Left hindlimb (tissue), 1 donor: ENCODE results near the gene MLXIP.
"Not testable (repeated sequence)": the region's sequence is repeated elsewhere in the genome, so short reads cannot be mapped to it uniquely, and the experiment has no call there.

Experiments
- DNase-seq: peaks from one replicate; pipeline ENCODE4 v3.0.0-alpha.2; 2018

Gene MLXIP, protein sequence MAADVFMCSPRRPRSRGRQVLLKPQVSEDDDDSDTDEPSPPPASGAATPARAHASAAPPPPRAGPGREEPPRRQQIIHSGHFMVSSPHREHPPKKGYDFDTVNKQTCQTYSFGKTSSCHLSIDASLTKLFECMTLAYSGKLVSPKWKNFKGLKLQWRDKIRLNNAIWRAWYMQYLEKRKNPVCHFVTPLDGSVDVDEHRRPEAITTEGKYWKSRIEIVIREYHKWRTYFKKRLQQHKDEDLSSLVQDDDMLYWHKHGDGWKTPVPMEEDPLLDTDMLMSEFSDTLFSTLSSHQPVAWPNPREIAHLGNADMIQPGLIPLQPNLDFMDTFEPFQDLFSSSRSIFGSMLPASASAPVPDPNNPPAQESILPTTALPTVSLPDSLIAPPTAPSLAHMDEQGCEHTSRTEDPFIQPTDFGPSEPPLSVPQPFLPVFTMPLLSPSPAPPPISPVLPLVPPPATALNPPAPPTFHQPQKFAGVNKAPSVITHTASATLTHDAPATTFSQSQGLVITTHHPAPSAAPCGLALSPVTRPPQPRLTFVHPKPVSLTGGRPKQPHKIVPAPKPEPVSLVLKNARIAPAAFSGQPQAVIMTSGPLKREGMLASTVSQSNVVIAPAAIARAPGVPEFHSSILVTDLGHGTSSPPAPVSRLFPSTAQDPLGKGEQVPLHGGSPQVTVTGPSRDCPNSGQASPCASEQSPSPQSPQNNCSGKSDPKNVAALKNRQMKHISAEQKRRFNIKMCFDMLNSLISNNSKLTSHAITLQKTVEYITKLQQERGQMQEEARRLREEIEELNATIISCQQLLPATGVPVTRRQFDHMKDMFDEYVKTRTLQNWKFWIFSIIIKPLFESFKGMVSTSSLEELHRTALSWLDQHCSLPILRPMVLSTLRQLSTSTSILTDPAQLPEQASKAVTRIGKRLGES

GRCh38 chr12:122078141-122079032 is at the start of gene MLXIP:
Gene MLXIP, plus strand, starts transcription at chr12:122078756. Its CDS starts 98 bp downstream, at chr12:122078854.
- peak; percentile 94 for DNase-seq

DNA sequence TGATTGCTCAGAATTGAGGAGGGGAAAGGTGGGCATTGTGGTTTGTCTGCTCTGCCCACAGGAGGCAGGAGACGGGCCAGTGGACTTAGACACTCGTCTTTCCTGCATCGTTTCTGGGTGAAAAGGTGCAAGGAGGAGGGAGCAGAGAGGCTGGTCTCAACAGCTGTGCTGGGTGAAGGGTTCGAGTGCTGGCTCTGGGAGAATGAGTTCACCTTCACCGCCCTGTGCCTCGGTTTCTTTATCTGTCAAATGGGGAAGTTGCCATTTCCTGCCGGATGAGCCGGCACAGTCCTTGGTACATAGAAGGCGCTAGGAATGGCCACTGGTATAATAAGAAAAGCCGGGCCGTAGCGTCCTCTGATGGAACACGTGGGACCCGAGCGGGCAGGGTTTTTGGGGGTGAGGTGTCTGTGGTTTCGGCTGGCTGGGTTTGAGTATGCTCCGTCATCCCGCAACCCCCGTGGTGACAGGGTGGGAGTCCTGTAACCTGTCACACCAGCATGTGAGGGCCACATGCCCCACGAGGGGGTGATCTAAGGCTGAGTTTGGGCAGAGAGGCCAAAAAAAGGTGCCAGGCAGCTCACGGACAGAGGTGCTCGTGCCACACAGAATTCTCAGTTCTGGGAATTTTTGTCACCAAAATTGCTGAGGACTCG is 49.5 kb upstream of the MLXIP start:
- DNase-seq = no peak

GRCh38 chr12:122029620-122030423 is 48.7 kb upstream of the MLXIP start:
- DNase-seq = no peak

DNA sequence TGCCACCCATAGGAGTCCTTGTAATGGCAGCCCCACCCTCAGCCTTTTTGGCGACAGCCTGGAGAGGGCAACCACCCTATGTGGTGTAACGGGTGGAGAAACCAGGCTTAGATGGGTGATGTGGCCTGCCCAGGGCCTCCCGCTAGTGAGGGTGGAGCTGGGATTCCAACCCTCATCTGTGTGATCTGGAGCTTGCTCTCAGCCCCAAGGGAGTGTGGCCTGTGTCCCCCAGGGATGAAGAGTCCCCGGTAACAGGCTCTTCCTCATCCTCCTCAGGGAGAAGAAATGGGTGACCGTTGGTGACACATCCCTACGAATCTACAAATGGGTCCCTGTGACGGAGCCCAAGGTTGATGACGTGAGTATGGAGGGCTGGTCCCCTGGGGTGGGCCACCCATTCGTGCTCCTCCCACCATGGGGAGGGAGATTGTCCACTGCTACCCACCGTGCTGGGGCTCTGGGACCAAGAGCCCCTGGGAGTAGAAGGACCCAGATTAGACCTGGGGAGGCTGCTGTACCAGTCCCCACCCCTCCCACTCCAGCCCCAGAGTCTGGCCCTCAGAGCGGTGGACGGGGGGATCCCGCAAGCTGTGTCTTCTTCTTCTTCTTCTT is 48.0 kb upstream of the MLXIP start:
- no peak for DNase-seq

- DNase-seq = no peak
Measured at GRCh38 chr12:122031342-122032216, 47.0 kb upstream of the MLXIP start.

GRCh38 chr12:122032580-122032979 is 46.0 kb upstream of the MLXIP start:
- no peak for DNase-seq

- DNase-seq = no peak
Measured at GRCh38 chr12:122035292-122035691, 43.3 kb upstream of the MLXIP start.

DNA sequence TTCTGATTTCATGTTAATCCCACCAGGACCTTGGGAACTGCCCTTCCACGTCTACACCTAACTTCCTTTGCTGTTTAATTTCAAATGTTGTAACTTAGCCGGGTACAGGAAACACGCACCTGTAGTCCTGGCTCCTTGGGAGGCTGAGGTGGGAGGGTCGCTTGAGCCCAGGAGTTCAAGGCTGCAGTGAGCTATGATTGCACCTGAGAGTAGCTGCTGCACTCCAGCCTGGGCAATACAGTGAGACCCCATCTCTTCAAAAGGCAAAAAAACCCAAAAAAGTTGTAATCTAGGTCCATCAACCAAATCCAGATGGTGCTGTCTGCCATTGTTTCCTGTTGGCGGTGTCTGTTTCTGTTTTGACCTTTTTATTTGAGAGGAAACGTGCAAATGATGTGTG is 42.4 kb upstream of the MLXIP start:
- DNase-seq = no peak

DNA sequence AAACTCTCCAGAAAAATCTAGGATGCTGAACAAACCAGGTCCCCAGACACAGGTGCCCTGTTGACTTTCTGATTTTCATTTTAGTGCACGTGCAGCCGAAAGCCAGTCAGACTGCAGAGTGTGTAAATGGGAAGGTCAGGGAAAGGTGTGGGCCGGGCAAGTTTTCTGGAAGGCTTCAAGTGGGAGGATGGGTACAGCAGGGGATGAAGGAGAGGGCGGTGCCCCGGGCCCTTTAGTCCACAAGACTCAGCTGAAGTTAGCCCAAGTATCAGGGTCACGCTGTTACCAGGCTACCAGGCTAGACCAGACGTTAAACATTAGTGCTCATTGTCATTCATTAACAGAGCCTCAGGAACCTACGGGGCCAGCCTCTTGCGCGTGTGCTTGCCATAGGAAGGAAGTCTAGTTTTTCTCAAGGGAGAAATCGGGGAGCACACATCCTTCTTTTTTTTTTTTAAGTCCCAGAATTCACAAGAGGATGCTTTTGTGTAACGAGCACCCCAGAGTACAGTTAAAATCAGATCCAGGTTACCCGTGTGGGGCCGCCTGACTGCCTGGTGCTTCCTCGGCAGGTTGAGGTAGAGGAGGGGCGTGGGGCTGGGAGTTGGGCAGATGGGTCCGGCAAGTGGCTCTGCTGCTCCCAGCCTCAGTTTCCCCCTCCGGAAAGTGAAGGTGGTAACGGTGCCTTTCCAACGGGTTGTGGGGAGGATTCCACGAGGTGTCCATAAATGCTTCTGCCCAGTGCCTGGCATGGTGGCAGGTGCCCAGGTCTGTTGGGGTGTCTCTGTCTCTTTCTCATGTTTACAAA is 37.8 kb upstream of the MLXIP start:
- no peak for DNase-seq

- DNase-seq = not testable (repeated sequence)
Measured at GRCh38 chr12:122041458-122041857, 37.1 kb upstream of the MLXIP start.

GRCh38 chr12:122042910-122043309 is 35.6 kb upstream of the MLXIP start:
- DNase-seq = no peak

GRCh38 chr12:122043476-122043875 is 35.1 kb upstream of the MLXIP start:
- no peak for DNase-seq

DNA sequence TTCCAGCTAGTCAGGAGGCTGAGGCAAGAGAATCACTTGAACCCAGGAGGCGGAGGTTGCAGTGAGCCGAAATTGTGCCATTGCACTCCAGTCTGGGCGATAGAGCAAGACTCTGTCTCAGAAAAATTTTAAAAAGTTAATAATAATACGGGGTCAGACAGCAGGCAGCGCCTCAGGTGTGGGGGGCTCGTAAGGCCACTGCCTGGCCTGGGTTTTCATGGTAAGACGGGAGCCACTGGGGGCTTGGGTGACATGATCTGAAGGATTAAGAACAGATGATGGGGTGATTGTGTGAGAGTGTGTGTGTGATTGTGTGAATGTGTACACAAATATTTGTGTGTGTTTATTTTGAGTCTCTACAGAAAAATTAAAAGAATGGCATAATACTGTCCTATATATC is 33.3 kb upstream of the MLXIP start:
- no peak for DNase-seq

GRCh38 chr12:122046145-122046544 is 32.4 kb upstream of the MLXIP start:
- no peak for DNase-seq

GRCh38 chr12:122048151-122048550 is 30.4 kb upstream of the MLXIP start:
- DNase-seq = no peak

DNA sequence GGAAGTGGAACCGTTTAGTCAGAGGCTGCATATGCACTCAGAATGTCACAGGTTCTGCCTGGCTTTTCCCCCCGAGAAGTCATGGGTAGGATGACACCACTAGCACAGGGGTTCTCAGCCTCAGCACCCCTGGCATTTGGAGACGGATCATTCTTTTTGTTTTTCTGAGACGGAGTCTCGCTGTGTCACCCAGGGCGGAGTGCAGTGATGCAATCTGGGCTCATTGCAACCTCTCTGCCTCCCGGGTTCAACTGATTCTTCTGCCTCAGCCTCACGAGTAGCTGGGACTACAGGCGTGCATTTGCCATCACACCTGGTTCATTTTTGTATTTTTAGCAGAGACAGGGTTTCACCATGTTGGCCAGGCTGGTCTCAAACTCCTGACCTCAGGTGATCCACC is 28.7 kb upstream of the MLXIP start:
- DNase-seq = no peak

- DNase-seq = no peak
Measured at GRCh38 chr12:122050706-122051105, 27.9 kb upstream of the MLXIP start.

- no peak for DNase-seq
Measured at GRCh38 chr12:122051231-122051876, 27.2 kb upstream of the MLXIP start.
